ENCODE results near the gene TLE7.

The TLE7 gene

GRCh38 chr16:71440669-71441347, 1.0 kb downstream of the TLE7 start:
- no peak overlapping the region for H3K4me3 ChIP-seq (replicated peaks; ENCODE audit: low read depth, low read length)
- TF ChIP-seq, protein P1, sequence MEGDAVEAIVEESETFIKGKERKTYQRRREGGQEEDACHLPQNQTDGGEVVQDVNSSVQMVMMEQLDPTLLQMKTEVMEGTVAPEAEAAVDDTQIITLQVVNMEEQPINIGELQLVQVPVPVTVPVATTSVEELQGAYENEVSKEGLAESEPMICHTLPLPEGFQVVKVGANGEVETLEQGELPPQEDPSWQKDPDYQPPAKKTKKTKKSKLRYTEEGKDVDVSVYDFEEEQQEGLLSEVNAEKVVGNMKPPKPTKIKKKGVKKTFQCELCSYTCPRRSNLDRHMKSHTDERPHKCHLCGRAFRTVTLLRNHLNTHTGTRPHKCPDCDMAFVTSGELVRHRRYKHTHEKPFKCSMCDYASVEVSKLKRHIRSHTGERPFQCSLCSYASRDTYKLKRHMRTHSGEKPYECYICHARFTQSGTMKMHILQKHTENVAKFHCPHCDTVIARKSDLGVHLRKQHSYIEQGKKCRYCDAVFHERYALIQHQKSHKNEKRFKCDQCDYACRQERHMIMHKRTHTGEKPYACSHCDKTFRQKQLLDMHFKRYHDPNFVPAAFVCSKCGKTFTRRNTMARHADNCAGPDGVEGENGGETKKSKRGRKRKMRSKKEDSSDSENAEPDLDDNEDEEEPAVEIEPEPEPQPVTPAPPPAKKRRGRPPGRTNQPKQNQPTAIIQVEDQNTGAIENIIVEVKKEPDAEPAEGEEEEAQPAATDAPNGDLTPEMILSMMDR (IDR thresholded peaks at IDR 0.05; ENCODE audit: low read depth, low read length, missing control alignments): peak; percentile 34
- no peak for DNase-seq (ENCODE audit: extremely low read depth, low read depth)

DNA sequence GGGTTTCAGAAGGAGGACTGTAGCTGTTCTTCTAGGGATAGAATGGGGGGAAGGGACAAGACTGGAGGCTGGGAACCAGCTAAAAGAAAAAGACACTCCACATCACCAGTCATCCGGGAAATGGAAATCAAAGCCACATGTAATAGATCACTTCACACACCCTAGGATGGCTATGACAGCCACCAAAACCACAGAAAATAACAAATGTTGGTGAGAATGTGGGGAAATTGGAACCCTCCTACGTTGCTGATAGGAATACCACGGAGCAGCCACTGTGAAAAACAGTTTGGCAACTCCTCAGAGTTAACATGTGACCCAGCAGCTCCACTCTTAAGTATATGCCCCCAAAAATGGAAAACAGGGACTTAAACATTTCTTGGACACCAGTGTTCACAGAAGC, 2.3 kb downstream of the TLE7 start:
- TF ChIP-seq, protein P1 (IDR thresholded peaks at IDR 0.05; ENCODE audit: low read depth, low read length, missing control alignments): no peak
- DNase-seq (ENCODE audit: extremely low read depth, low read depth): no peak
- no peak overlapping the region for H3K4me3 ChIP-seq (replicated peaks; ENCODE audit: low read depth, low read length)

DNA sequence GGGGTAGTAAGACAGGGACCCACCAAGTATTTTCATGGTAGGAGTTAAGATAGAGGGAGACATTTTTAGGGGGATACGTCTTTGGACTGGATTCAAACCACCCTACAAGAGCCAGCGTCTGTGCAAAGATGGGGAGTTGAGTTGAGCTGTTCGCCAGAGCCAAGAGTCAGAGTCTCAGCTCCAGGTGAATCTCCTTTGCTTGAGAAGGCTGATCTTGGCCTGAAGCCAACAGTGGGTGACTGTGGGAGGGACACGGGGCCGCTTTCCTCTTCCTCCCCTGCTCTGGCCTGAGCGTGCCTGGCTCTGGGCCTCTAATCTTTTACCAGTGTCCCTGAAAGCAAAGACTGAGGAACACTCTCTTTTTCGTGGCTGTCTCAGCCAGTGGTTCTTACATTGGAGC, 5.4 kb downstream of the TLE7 start:
- DNase-seq (ENCODE audit: extremely low read depth, low read depth): no peak
- no peak overlapping the region for H3K4me3 ChIP-seq (replicated peaks; ENCODE audit: low read depth, low read length)
- TF ChIP-seq, protein P1 (IDR thresholded peaks at IDR 0.05; ENCODE audit: low read depth, low read length, missing control alignments): no peak

DNA sequence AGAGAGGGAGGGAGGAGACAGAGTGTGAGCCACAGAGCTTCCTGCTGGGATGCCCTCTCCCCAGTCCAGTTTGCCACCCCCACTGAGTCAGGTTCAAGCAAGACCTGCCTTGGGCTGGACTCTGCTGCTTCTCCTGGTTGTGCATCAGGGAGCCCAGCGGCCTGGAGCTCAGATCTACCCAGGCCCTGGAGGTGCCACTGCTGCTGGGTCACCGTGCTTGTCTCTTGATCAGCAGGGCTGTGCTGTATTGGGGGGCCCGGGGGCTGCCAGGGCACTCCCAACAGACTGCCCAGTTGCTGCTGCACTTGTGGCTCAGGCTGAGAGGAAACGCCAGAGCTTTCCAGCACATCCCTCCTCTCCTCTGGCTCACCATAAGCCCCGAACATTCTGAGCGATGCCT, 8.9 kb downstream of the TLE7 start:
- TF ChIP-seq, protein P1 (IDR thresholded peaks at IDR 0.05; ENCODE audit: low read depth, low read length, missing control alignments): no peak
- no peak overlapping the region for H3K4me3 ChIP-seq (replicated peaks; ENCODE audit: low read depth, low read length)
- no peak for DNase-seq (ENCODE audit: extremely low read depth, low read depth)

GRCh38 chr16:71431991-71432390, 9.9 kb downstream of the TLE7 start:
- TF ChIP-seq, protein P1 (IDR thresholded peaks at IDR 0.05; ENCODE audit: low read depth, low read length, missing control alignments): no peak
- DNase-seq (ENCODE audit: extremely low read depth, low read depth): no peak
- H3K4me3 ChIP-seq (replicated peaks; ENCODE audit: low read depth, low read length): no peak overlapping the region

DNA sequence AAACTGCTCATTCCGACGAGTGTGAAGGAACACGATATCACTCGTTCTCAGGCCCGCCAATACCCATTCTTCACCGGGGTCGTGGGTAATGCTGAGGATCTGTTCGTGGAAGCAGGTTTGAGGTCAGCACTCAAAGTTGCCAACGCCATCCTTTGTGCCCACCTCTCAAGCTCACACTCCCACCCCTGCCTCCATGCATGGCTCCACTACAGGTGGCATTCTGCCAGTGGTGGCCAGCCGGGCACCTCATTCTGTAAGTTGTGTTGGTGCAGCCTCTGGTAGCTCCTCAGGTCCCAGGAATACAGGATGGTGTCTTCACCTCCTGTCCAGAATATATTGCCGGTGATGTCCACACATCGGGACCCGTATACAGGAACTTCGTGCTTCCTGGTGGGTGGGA, 10.7 kb downstream of the TLE7 start:
- TF ChIP-seq, protein P1 (IDR thresholded peaks at IDR 0.05; ENCODE audit: low read depth, low read length, missing control alignments): no peak
- no peak overlapping the region for H3K4me3 ChIP-seq (replicated peaks; ENCODE audit: low read depth, low read length)

GRCh38 chr16:71430744-71431143, 11.1 kb downstream of the TLE7 start:
- TF ChIP-seq, protein P1 (IDR thresholded peaks at IDR 0.05; ENCODE audit: low read depth, low read length, missing control alignments): no peak
- no peak for DNase-seq (ENCODE audit: extremely low read depth, low read depth)
- no peak overlapping the region for H3K4me3 ChIP-seq (replicated peaks; ENCODE audit: low read depth, low read length)

More for the DNA sequence above, 10.7 kb downstream of the TLE7 start:
- DNase-seq (ENCODE audit: extremely low read depth, low read depth): no peak

Measured in HFF-Myc (cell line).